Osteocyte (in vitro differentiated cells): ENCODE measurements around the gene VAMP2. TPM values are rescaled to one million over a fixed set of nuclear protein-coding genes. Genes with fewer than 3 reads are reported as not detected.
A peak's percentile ranks its signal among the peaks of the same experiment; 100 is the strongest.

Experiments used
- DNase-seq: peaks from one replicate; pipeline ENCODE4 v3.0.0; 2021; ENCODE audit warnings: mixed read lengths; ENCODE audit not compliant: unreplicated experiment; ENCODE audit errors: extremely low spot score
- H3K27ac Mint-ChIP-seq: one replicate; pipeline ENCODE4 v1.8.0; 2021; ENCODE audit warnings: mild to moderate bottlenecking, mixed read lengths; ENCODE audit not compliant: unreplicated experiment
- H3K27me3 Mint-ChIP-seq: one replicate; pipeline ENCODE4 v1.8.0; 2021; ENCODE audit warnings: mixed read lengths; ENCODE audit not compliant: unreplicated experiment
- H3K36me3 Mint-ChIP-seq: one replicate; pipeline ENCODE4 v1.8.0; 2021; ENCODE audit warnings: mixed read lengths; ENCODE audit not compliant: unreplicated experiment
- H3K4me1 Mint-ChIP-seq: one replicate; pipeline ENCODE4 v1.8.0; 2021; ENCODE audit warnings: mixed read lengths; ENCODE audit not compliant: unreplicated experiment
- H3K4me3 Mint-ChIP-seq: one replicate; pipeline ENCODE4 v1.8.0; 2021; ENCODE audit warnings: mild to moderate bottlenecking, moderate library complexity, mixed read lengths; ENCODE audit not compliant: unreplicated experiment
- H3K9me3 Mint-ChIP-seq: one replicate; pipeline ENCODE4 v1.8.0; 2021; ENCODE audit warnings: mixed read lengths; ENCODE audit not compliant: unreplicated experiment
- CTCF ChIP-seq: fragments of 200-600 bp; sonication (generic); IDR thresholded peaks from 2 replicates; pipeline ENCODE4 v1.5.0; 2021; ENCODE audit warnings: antibody characterized with exemption, mild to moderate bottlenecking, moderate library complexity
- total RNA-seq: library from RNA; stranded (reverse); gene quantifications from 2 replicates; pipeline ENCODE4 v1.2.1, GENCODE V29; 2021

The VAMP2 gene
- total RNA-seq, 1 donor from 2014 or later, result 70.0 TPM

GRCh38 chr17:8154608-8155155 is 8.1 kb downstream of the VAMP2 start:
- H3K4me1 Mint-ChIP-seq, result peaks cover 52% of the 10 kb centered on the region
- no peak for DNase-seq
- peaks cover 3% of the 10 kb centered on the region for H3K36me3 Mint-ChIP-seq

GRCh38 chr17:8153957-8154607 is 8.7 kb downstream of the VAMP2 start:
- peak; percentile 100 for DNase-seq
- H3K27ac Mint-ChIP-seq, result no peak overlapping the region
- H3K4me3 Mint-ChIP-seq, result no peak overlapping the region
- no peaks in the 10 kb centered on the region for H3K27me3 Mint-ChIP-seq
- TF ChIP-seq CTCF, result no peak
- peaks cover 50% of the 10 kb centered on the region for H3K4me1 Mint-ChIP-seq
- H3K9me3 Mint-ChIP-seq, result no peaks in the 10 kb centered on the region
- H3K36me3 Mint-ChIP-seq, result peaks cover 8% of the 10 kb centered on the region

More at GRCh38 chr17:8154608-8155155, 8.1 kb downstream of the VAMP2 start:
- TF ChIP-seq CTCF, result no peak
- Mint-ChIP-seq H3K4me3 (no peak overlapping the region), H3K9me3 (no peaks in the 10 kb centered on the region), H3K27me3 (no peaks in the 10 kb centered on the region), H3K27ac (no peak overlapping the region)

- Mint-ChIP-seq H3K27ac (no peak overlapping the region), H3K4me1 (peaks cover 46% of the 10 kb centered on the region), H3K9me3 (no peaks in the 10 kb centered on the region), H3K36me3 (peaks cover 9% of the 10 kb centered on the region), H3K4me3 (no peak overlapping the region), H3K27me3 (no peaks in the 10 kb centered on the region)
- no peak for DNase-seq
- TF ChIP-seq CTCF, result no peak
Measured at GRCh38 chr17:8153525-8153956, 9.2 kb downstream of the VAMP2 start.

- Mint-ChIP-seq H3K27me3 (no peaks in the 10 kb centered on the region), H3K4me1 (peaks cover 46% of the 10 kb centered on the region), H3K27ac (no peak overlapping the region), H3K4me3 (no peak overlapping the region), H3K9me3 (no peaks in the 10 kb centered on the region), H3K36me3 (peaks cover 11% of the 10 kb centered on the region)
- TF ChIP-seq CTCF, result no peak
- DNase-seq, result no peak
Measured at GRCh38 chr17:8153031-8153451, 9.7 kb downstream of the VAMP2 start.

GRCh38 chr17:8152112-8152775 is 10.5 kb downstream of the VAMP2 start, which contains the start of gene PER1:
Gene PER1, minus strand, starts transcription at chr17:8152404. Its CDS starts 1,698 bp downstream, at chr17:8150706.
- H3K27me3 Mint-ChIP-seq, result no peaks in the 10 kb centered on the region
- peaks cover 17% of the 10 kb centered on the region for H3K36me3 Mint-ChIP-seq
- H3K27ac Mint-ChIP-seq, result no peak within 1 kb of the TSS
- peaks cover 46% of the 10 kb centered on the region for H3K4me1 Mint-ChIP-seq
- peak within 1 kb of the TSS; percentile 91 for H3K4me3 Mint-ChIP-seq
- DNase-seq, result peak; percentile 98
- TF ChIP-seq CTCF, result no peak
- no peaks in the 10 kb centered on the region for H3K9me3 Mint-ChIP-seq
